ACC112 (cell line): ENCODE results near the gene PDLIM4.

Experiments used
- H2AFZ ChIP-seq: fragments of 200-600 bp; sonication (generic); one replicate; pipeline ENCODE4 v1.6.0; 2017; ENCODE audit warnings: antibody characterized with exemption, low read length; ENCODE audit not compliant: unreplicated experiment
- H3K27ac ChIP-seq: fragments of 200-600 bp; sonication (generic); 2 replicates; pipeline ENCODE4 v1.5.1; 2014; ENCODE audit warnings: low read depth, mild to moderate bottlenecking, antibody characterized with exemption, low read length, moderate library complexity
- H3K27me3 ChIP-seq: fragments of 200-600 bp; sonication (generic); 2 replicates; pipeline ENCODE4 v1.6.1; 2014; ENCODE audit warnings: mild to moderate bottlenecking, antibody characterized with exemption, low read length, moderate library complexity, mixed read lengths; ENCODE audit not compliant: insufficient read depth
- H3K36me3 ChIP-seq: fragments of 200-600 bp; sonication (generic); 2 replicates; pipeline ENCODE4 v1.6.1; 2016; ENCODE audit warnings: mild to moderate bottlenecking, antibody characterized with exemption, low read length, moderate library complexity, mixed read lengths; ENCODE audit not compliant: insufficient read depth
- H3K4me1 ChIP-seq: fragments of 200-600 bp; sonication (generic); one replicate; pipeline ENCODE4 v1.6.1; 2016; ENCODE audit warnings: low read length, mixed read lengths; ENCODE audit not compliant: insufficient read depth, unreplicated experiment, control insufficient read depth
- H3K4me3 ChIP-seq: fragments of 200-600 bp; sonication (generic); 2 replicates; pipeline ENCODE4 v1.5.1; 2014; ENCODE audit warnings: mild to moderate bottlenecking, low read depth, low read length
- H3K79me2 ChIP-seq: fragments of 200-600 bp; sonication (generic); one replicate; pipeline ENCODE4 v1.6.0; 2016; ENCODE audit warnings: low read length; ENCODE audit not compliant: control insufficient read depth, unreplicated experiment, insufficient read depth

PDLIM4 gene

DNA sequence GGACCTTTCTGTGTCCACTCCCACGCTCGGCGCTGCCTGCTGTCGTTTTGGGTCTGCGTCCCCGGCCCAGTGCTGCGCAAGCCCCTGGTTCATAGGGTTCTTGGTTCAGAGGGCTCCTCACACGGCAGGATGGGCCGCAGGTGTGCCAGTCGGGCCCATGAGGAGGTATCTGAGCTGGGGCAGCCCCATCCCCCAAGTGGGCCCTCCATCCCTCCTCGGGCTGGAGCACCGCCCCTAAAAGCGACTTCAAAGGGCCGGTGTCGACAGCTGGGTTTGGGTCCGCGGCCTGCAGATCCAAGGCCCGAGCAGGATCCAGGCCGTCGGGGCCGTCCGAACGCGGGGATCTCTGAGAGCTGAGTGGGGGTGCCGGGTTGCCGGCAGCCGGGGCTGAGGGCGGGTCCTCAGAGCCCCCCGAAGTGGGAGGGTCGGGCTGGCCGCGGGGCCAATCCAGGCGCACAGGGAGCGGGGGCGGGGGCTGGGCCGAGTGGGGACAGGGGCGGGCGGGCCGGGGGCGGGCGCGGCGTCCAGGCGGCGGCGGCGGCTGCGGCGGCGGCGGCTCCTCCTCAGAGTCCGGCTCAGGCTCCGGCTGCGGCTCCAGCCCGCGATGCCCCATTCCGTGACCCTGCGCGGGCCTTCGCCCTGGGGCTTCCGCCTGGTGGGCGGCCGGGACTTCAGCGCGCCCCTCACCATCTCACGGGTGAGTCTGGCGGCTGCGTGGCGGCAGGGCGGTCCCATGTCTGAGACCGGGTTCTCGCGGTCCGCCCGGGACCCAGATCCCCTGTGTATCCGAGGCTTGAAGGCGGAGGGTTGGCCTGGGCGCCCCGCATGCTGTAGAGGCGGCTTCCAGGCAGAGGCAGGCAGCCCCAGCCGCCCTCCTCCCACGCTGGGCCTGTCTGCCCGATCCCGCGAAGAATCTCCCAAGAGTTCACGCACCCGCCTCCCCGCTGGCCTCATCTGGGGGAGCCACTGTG is at the start of gene PDLIM4:
Gene PDLIM4 (plus strand): TSS at position 566 of the 971 bp plus-strand sequence. CDS start 39 bp downstream, at position 605.
- Histone ChIP-seq H3K36me3 (no peaks in the 10 kb centered on the region), H3K4me3 (peak within 1 kb of the TSS; percentile 83), H3K4me1 (peaks cover 38% of the 10 kb centered on the region), H3K27me3 (no peaks in the 10 kb centered on the region), H2AFZ (peak within 1 kb of the TSS; percentile 93), H3K27ac (peak within 1 kb of the TSS; percentile 87), H3K79me2 (peaks cover 49% of the 10 kb centered on the region)

- no peaks in the 10 kb centered on the region for H3K27me3 ChIP-seq
- H2AFZ ChIP-seq: no peak overlapping the region
- no peak overlapping the region for H3K4me3 ChIP-seq
- H3K79me2 ChIP-seq: no peaks in the 10 kb centered on the region
- H3K4me1 ChIP-seq: peaks cover 6% of the 10 kb centered on the region
- H3K27ac ChIP-seq: no peak overlapping the region
- peaks cover 17% of the 10 kb centered on the region; the same call in 1 of the 2 replicates for H3K36me3 ChIP-seq
These were observed 49.7 kb upstream of the PDLIM4 start for GRCh38 chr5:132207778-132208177.

DNA sequence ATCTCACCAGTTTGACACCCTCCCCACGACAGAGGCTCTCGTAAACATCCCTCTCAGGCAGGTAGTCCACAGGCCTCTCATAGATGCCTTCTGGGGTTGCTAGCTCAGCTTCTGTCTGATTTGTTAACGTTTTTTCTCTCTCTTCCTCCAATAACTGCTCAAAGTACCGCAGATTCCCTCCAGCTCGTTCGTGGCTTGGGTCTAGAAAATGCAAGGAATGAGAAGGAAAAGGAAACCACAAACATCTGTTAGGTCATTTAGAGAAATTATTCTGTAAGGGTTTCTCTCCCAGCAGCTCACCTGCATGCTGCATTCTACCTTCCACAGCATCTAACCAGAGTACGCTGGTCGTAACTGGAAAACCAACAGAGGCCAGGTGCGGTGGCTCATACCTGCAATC is 48.4 kb upstream of the PDLIM4 start:
- Histone ChIP-seq H3K27ac (no peak overlapping the region), H3K4me3 (no peak overlapping the region), H3K36me3 (peaks cover 20% of the 10 kb centered on the region; the same call in 1 of the 2 replicates), H3K4me1 (no peaks in the 10 kb centered on the region), H3K79me2 (no peaks in the 10 kb centered on the region), H2AFZ (no peak overlapping the region), H3K27me3 (no peaks in the 10 kb centered on the region)

DNA sequence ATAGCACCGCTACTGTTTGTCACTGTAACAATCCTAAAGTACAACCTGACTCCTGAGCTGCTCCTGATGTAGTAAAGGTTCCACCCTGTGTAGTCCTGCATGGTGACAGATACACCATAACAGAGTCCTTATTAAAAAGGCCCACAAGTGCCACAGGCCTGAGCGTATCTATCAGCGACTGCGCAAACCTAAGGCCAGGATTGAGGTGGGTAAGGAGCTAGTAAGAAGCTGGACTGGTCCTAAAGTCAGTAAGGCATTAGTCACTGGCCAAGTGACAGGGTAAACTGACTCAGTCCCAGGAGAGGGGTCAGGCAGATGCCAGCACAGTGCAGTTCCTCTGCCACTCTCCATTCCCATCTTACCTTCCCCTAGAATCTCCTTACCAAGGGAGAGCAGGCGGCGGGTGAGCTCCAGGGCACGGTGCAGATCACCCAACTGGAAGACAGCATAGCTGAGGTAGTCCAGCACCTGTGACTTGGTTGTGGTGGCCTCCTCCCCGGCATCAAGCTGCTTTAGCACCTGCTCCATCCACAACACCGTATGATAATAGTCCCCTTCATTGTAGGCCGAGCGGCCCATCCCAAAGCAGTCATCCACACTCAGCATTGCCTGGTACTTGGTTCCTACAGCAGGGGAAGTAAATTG is 47.5 kb upstream of the PDLIM4 start:
- Histone ChIP-seq H3K27ac (no peak overlapping the region), H3K4me1 (peaks cover 5% of the 10 kb centered on the region), H3K79me2 (no peaks in the 10 kb centered on the region), H3K27me3 (no peaks in the 10 kb centered on the region), H3K4me3 (no peak overlapping the region), H3K36me3 (peaks cover 25% of the 10 kb centered on the region; the same call in 1 of the 2 replicates), H2AFZ (no peak overlapping the region)

DNA sequence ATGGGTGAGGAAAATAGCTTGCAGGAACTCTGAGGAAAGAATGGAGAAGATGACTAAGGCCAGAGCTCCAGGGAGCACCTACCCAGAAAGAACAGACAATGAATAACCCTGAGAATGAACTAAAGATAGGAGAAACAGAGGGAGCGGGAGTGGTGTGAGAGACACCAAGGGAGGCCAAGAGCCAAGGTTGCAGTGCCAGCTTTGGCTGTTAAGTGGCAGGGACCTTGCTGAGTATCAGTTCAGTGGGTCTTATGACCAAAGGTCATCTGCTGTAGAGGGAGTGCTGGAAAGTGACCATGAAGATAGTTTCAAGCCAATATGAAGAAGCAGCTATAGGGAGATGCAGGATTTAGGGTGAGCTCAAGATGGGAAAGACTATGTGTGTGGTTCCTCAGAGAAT is 46.6 kb upstream of the PDLIM4 start:
- Histone ChIP-seq H3K79me2 (no peaks in the 10 kb centered on the region), H3K27ac (no peak overlapping the region), H3K36me3 (peaks cover 25% of the 10 kb centered on the region; the same call in 1 of the 2 replicates), H3K27me3 (no peaks in the 10 kb centered on the region), H3K4me1 (peaks cover 8% of the 10 kb centered on the region), H3K4me3 (no peak overlapping the region), H2AFZ (no peak overlapping the region)

DNA sequence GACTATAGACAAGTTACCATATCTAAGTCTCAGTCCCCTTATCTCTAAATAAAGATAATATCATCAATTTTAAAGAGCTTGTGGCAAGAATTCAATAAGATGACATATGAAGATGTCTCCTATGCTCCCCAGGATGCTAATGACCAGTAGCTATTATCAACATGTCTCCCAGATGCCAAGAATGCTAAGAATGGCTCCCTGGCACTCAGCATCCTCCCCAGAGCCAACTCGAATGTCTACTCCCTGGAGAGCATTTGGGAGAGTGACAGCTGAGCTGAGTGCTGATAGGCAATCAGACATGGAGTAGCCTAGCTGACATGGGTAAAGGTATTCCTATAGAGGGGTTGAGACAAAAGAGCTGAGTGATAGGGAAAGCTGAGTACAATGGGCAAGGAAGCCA is 45.7 kb upstream of the PDLIM4 start:
- H2AFZ ChIP-seq: no peak overlapping the region
- no peaks in the 10 kb centered on the region for H3K27me3 ChIP-seq
- H3K79me2 ChIP-seq: no peaks in the 10 kb centered on the region
- no peak overlapping the region for H3K4me3 ChIP-seq
- peaks cover 25% of the 10 kb centered on the region; the same call in 1 of the 2 replicates for H3K36me3 ChIP-seq
- H3K27ac ChIP-seq: no peak overlapping the region
- H3K4me1 ChIP-seq: peaks cover 8% of the 10 kb centered on the region

DNA sequence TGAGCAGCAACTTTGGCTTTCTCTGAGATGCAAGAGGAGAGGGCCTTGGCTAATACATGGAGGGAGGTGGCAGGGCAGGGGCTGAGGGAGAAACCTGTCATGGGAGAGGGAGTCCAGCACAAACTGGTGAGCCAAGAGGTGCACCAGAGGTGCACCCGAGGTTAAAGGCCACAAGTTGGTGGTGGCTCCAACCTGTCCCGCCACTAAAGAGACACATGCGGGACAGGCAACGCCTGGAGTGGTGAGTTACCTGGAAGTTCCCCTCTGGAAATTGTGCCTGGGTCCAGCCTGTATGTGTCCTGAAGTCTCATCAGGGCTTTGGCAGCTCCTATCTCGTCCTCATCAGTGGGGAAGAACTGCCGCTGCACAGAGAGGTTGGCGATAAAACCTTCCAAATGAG is 43.8 kb upstream of the PDLIM4 start:
- Histone ChIP-seq H3K79me2 (peaks cover 6% of the 10 kb centered on the region), H3K36me3 (peaks cover 25% of the 10 kb centered on the region; the same call in 1 of the 2 replicates), H3K4me1 (peaks cover 8% of the 10 kb centered on the region), H3K27ac (no peak overlapping the region), H3K27me3 (no peaks in the 10 kb centered on the region), H3K4me3 (no peak overlapping the region), H2AFZ (no peak overlapping the region)

- Histone ChIP-seq H2AFZ (no peak overlapping the region), H3K27me3 (no peaks in the 10 kb centered on the region), H3K4me3 (no peak overlapping the region), H3K27ac (no peak overlapping the region; the same call in 1 of the 2 replicates), H3K36me3 (peaks cover 19% of the 10 kb centered on the region; the same call in 1 of the 2 replicates), H3K79me2 (peaks cover 14% of the 10 kb centered on the region), H3K4me1 (peaks cover 8% of the 10 kb centered on the region)
These were observed 43.0 kb upstream of the PDLIM4 start for GRCh38 chr5:132214491-132214890.

- H3K79me2 ChIP-seq: peaks cover 22% of the 10 kb centered on the region
- H3K27ac ChIP-seq: peak overlapping the region; percentile 61
- peaks cover 8% of the 10 kb centered on the region for H3K4me1 ChIP-seq
- no peaks in the 10 kb centered on the region for H3K27me3 ChIP-seq
- peak overlapping the region; percentile 47 for H2AFZ ChIP-seq
- peaks cover 19% of the 10 kb centered on the region; the same call in 1 of the 2 replicates for H3K36me3 ChIP-seq
- no peak overlapping the region for H3K4me3 ChIP-seq
These were observed 42.2 kb upstream of the PDLIM4 start for GRCh38 chr5:132215329-132215728.

DNA sequence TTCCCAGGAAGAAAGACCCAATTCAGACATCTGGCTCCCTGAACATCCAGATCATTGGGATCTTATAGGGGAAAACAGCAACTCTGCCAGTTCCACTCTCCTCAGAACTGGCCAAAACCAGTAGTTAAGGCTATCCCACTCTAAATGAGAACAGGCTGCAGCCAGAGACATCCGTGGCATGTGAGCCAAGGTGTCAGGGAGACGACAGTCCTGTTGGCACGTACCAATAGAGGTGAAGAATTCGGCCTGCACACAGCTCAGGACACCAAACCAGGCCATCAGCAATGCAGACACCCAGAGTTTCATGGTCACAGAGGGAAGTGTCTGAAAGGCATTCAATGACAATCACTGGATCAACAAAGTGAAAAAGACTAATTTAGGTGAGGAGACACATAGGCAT is 39.2 kb upstream of the PDLIM4 start:
- Histone ChIP-seq H3K4me3 (no peak overlapping the region), H3K4me1 (peaks cover 18% of the 10 kb centered on the region), H2AFZ (no peak overlapping the region), H3K36me3 (peaks cover 11% of the 10 kb centered on the region; the same call in 1 of the 2 replicates), H3K27ac (no peak overlapping the region), H3K27me3 (no peaks in the 10 kb centered on the region), H3K79me2 (peaks cover 47% of the 10 kb centered on the region)
